Spleen (tissue), 7 donors: ENCODE measurements around the gene NTN1.

Experiments
- CTCF ChIP-seq, 11 experiments: fragments of 200-600 bp in 7 of 11; fragments of 450-650 bp in 4 of 11; sonication (generic) in 4 of 11; IDR thresholded peaks in 8 of 11; conservative IDR thresholded peaks in 3 of 11; 1 replicate in 7 of 11; 2 replicates in 4 of 11; pipeline versions ENCODE4 v1.4.0 to v1.8.0; 2016 to 2021; ENCODE audit warnings: antibody characterized with exemption in 11 of 11, inconsistent platforms in 4 of 11, mild to moderate bottlenecking in 1 of 11
- POLR2A ChIP-seq, 3 donors: fragments of 450-650 bp; IDR thresholded peaks; one replicate each; pipeline ENCODE4 v1.5.1; 2017; ENCODE audit warnings: antibody characterized with exemption in 3 of 3, mild to moderate bottlenecking in 1 of 3
- POLR2AphosphoS5 ChIP-seq, 3 donors: sonication (generic); formaldehyde crosslinking; IDR thresholded peaks; one replicate each; pipeline ENCODE4 v1.5.1; 2017; ENCODE audit warnings: antibody characterized with exemption in 3 of 3
- donor health status: DM: no; HTN: no; CAD: no; lungs with moderate emphysema.
- donor health status: DM: no; HTN: no; CAD: no.
- donor health status: DM: no; HTN: no; CAD: no.

DNA sequence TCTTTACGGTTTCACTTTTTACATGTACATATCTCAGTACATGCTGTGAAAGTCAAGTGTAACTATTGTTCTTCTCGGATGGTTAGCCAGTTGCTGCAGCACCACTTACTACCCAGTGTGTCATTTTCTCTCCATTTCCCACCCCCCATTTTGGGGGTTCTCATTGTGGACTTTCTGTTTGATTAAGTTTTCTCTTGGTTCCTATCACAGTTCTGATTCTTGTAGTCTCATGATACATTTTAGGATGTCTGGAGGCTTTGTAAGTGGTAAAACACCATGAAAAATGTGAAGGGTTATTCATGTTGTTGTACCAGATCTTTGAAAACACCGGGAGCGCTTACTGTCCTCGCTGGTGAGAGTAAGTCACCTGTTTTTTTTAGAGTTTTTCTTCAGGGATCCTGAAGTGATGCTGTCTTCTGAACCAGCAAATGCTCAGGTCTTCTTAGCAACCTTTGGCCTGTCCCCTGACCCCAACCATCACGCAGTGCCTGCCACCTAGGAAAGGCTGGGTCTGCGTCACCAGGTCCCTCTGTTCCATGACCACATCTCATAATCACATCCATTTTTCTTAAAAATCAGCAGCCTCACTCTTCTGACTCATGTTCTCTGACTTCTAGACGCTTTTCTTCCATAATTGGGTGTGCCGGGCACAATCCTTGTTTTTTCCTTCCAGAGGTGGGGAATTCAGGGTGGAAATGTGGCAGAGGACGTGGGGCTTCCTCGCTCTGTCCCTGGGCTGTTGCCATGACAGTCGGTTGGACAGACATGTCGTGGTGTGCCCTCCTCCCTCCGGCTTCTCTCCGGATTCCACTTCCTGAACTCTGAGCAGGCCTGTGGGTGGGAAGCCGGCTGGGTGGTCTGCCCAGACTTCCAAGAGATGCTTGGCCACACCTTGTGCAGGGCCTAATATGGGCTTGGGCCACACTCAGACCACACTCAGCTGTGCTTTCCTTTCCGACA, 102.6 kb downstream of the NTN1 start:
- TF ChIP-seq CTCF (IDR thresholded peaks at IDR 0.05 in 8 of 11, conservative IDR thresholded peaks at IDR 0.05 in 3 of 11), result no peak
- no peak for TF ChIP-seq POLR2A (IDR thresholded peaks at IDR 0.05)
- TF ChIP-seq POLR2AphosphoS5 (IDR thresholded peaks at IDR 0.05), result no peak
